KMS-11 (cell line): Measurements from ENCODE around the gene FAM133A.
A peak's percentile ranks its signal among the peaks of the same experiment; 100 is the strongest.

Experiments used
- H2AFZ ChIP-seq: fragments of 200-600 bp; sonication (generic); 2 replicates; pipeline ENCODE4 v1.6.1; 2016; ENCODE audit warnings: antibody characterized with exemption, mixed run types, low read depth
- H3K27ac ChIP-seq: fragments of 200-600 bp; sonication (generic); 2 replicates; pipeline ENCODE4 v1.6.1; 2016; ENCODE audit warnings: mild to moderate bottlenecking, mixed run types
- H3K27me3 ChIP-seq: fragments of 200-600 bp; sonication (generic); 2 replicates; pipeline ENCODE4 v1.6.1; 2017; ENCODE audit warnings: mild to moderate bottlenecking, low read depth, mixed run types, moderate library complexity; ENCODE audit not compliant: insufficient read depth
- H3K36me3 ChIP-seq: fragments of 200-600 bp; sonication (generic); 2 replicates; pipeline ENCODE4 v1.6.1; 2017; ENCODE audit warnings: mild to moderate bottlenecking, mixed run types; ENCODE audit not compliant: insufficient read depth
- H3K4me1 ChIP-seq: fragments of 200-600 bp; sonication (generic); 2 replicates; pipeline ENCODE4 v1.6.1; 2016; ENCODE audit warnings: mild to moderate bottlenecking, low read depth, mixed run types; ENCODE audit not compliant: poor library complexity, severe bottlenecking
- H3K4me2 ChIP-seq: fragments of 200-600 bp; sonication (generic); 2 replicates; pipeline ENCODE4 v1.7.0; 2016; ENCODE audit warnings: mild to moderate bottlenecking, mixed run types
- H3K4me3 ChIP-seq: fragments of 200-600 bp; sonication (generic); IDR thresholded peaks from 2 replicates; pipeline ENCODE4 v1.6.1; 2017; ENCODE audit warnings: low read depth, low read length, mixed read lengths; ENCODE audit not compliant: insufficient read depth
- H3K79me2 ChIP-seq: fragments of 200-600 bp; sonication (generic); 2 replicates; pipeline ENCODE4 v1.6.1; 2016; ENCODE audit warnings: low read depth, mixed run types; ENCODE audit not compliant: insufficient read depth
- H3K9ac ChIP-seq: fragments of 200-600 bp; sonication (generic); 2 replicates; pipeline ENCODE4 v1.6.1; 2016; ENCODE audit warnings: mild to moderate bottlenecking, mixed run types
- H4K20me1 ChIP-seq: fragments of 200-600 bp; sonication (generic); 2 replicates; pipeline ENCODE4 v1.6.1; 2016; ENCODE audit warnings: mild to moderate bottlenecking, mixed run types; ENCODE audit not compliant: insufficient read depth
- CTCF ChIP-seq: fragments of 200-600 bp; sonication (generic); conservative IDR thresholded peaks from 2 replicates; pipeline ENCODE4 v1.6.1; 2017; ENCODE audit warnings: low read depth, mild to moderate bottlenecking, antibody characterized with exemption, low read length, moderate library complexity, mixed read lengths

The FAM133A gene

DNA sequence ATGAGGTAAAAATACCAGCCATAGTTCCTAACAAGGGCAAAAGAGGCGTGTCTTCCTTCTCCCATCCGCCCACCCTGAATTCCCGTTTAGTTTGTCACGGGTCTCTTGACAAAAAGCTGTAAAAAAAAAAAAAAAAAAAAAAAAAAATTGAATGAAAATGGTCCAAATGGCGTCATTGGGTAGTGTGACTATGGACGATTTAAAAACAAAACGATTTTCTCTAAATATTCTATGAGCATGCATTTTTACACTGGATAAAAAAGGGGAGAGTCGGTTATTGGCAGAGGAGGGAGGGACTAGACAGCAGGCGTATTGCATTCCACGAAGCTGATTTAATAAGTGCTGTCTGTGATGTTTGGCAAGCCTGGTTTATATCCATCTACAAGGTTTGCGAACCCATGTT, at the start of gene FAM133A:
TSS of gene FAM133A (plus strand) at position 338 of the 403 bp plus-strand sequence. CDS start 35,214 bp downstream, outside the sequence.
- Histone ChIP-seq H4K20me1 (no peaks in the 10 kb centered on the region), H3K79me2 (no peaks in the 10 kb centered on the region), H3K4me2 (peak within 1 kb of the TSS; percentile 63), H3K27ac (no peak within 1 kb of the TSS; the same call in 1 of the 2 replicates), H3K27me3 (no peaks in the 10 kb centered on the region), H3K36me3 (no peaks in the 10 kb centered on the region), H3K4me3 (no peak within 1 kb of the TSS), H3K4me1 (no peaks in the 10 kb centered on the region), H3K9ac (no peak within 1 kb of the TSS; the same call in 1 of the 2 replicates), H2AFZ (peak within 1 kb of the TSS; percentile 86)
- TF ChIP-seq CTCF: no peak

GRCh38 chrX:93637591-93637990, 36.4 kb upstream of the FAM133A start:
- Histone ChIP-seq H3K4me1 (no peaks in the 10 kb centered on the region), H3K4me2 (no peak overlapping the region), H4K20me1 (no peaks in the 10 kb centered on the region), H3K27ac (no peak overlapping the region), H3K79me2 (no peaks in the 10 kb centered on the region), H2AFZ (no peak overlapping the region), H3K9ac (no peak overlapping the region), H3K4me3 (no peak overlapping the region), H3K27me3 (no peaks in the 10 kb centered on the region), H3K36me3 (no peaks in the 10 kb centered on the region)
- TF ChIP-seq CTCF: no peak

DNA sequence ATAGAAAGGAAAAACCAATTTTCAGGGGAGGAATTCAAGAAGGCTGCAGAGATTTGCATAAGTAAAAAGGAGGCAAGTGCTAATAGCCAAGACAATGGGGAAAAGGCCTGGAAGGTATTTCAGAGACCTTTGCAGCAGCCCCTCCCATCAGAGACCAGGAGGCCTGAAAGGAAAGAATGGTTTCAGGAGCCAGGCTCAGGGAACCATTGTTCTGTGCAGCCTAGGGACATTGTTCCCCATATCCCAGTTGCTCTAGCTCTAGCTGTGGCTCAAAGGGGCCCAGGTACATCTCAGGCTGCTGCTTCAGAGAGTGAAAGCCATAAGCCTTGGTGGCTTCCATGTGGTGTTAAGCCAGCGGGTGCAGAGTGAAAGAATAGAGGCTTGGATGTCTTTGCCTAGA, 24.6 kb upstream of the FAM133A start:
- no peak overlapping the region for H3K4me2 ChIP-seq
- H3K79me2 ChIP-seq: no peaks in the 10 kb centered on the region
- no peak overlapping the region for H3K27ac ChIP-seq
- no peaks in the 10 kb centered on the region for H3K36me3 ChIP-seq
- H3K4me3 ChIP-seq: no peak overlapping the region
- H3K9ac ChIP-seq: no peak overlapping the region
- no peaks in the 10 kb centered on the region for H3K27me3 ChIP-seq
- H3K4me1 ChIP-seq: no peaks in the 10 kb centered on the region
- no peak overlapping the region for H2AFZ ChIP-seq
- no peak for TF ChIP-seq CTCF
- no peaks in the 10 kb centered on the region for H4K20me1 ChIP-seq

- Histone ChIP-seq H3K4me2 (no peak overlapping the region), H4K20me1 (no peaks in the 10 kb centered on the region), H3K27me3 (no peaks in the 10 kb centered on the region), H3K27ac (no peak overlapping the region), H3K79me2 (no peaks in the 10 kb centered on the region), H3K9ac (no peak overlapping the region), H3K4me1 (no peaks in the 10 kb centered on the region), H3K36me3 (no peaks in the 10 kb centered on the region), H3K4me3 (no peak overlapping the region), H2AFZ (no peak overlapping the region)
- no peak for TF ChIP-seq CTCF
Observed at GRCh38 chrX:93660575-93660974, 13.4 kb upstream of the FAM133A start.
